ENCODE data around the gene EMILIN2.

Gene EMILIN2

GRCh38 chr18:2902327-2902726 is 55.5 kb downstream of the EMILIN2 start:
- no peak overlapping the region for H2BK5ac ChIP-seq (ENCODE audit: low read length)
- no peak overlapping the region for H2BK12ac ChIP-seq (ENCODE audit: low read length)
- no peaks in the 10 kb centered on the region for H3K36me3 ChIP-seq (replicated peaks in 1 of 2; ENCODE audit: control insufficient read depth in 2 of 2, insufficient read depth in 2 of 2, low read length in 2 of 2)
- H3K4me1 ChIP-seq (ENCODE audit: control insufficient read depth in 2 of 2, insufficient read depth in 1 of 2, low read depth in 1 of 2, low read length in 2 of 2) = peaks cover 5 to 8% of the 10 kb centered on the region in 2 donors
- H4K8ac ChIP-seq (ENCODE audit: low read depth, low read length) = no peak overlapping the region
- no peak overlapping the region for H2AFZ ChIP-seq (ENCODE audit: low read length)
- no peak overlapping the region for H3K9ac ChIP-seq (ENCODE audit: low read depth, low read length, poor library complexity)
- peaks cover 0 to 4% of the 10 kb centered on the region in 2 donors for H3K9me3 ChIP-seq (replicated peaks in 1 of 2; ENCODE audit: control insufficient read depth in 2 of 2, insufficient read depth in 1 of 2, low read depth in 1 of 2, low read length in 2 of 2)
- no CpG with 5 or more reads among the region's 7 CpGs for WGBS, 2 donors (ENCODE audit: extremely low coverage in 2 of 2, insufficient read length in 2 of 2, insufficient replicate concordance in 1 of 2)
- no peak overlapping the region for H3K4ac ChIP-seq (ENCODE audit: low read length)
- H3K4me3 ChIP-seq (ENCODE audit: low read length in 2 of 2) = no peak overlapping the region
- H3K23ac ChIP-seq (ENCODE audit: low read depth, low read length, poor library complexity) = no peak overlapping the region
- no peak overlapping the region for H2AK5ac ChIP-seq (ENCODE audit: low read depth, low read length)
- DNase-seq (ENCODE audit: low spot score) = no peak
- H3K14ac ChIP-seq (ENCODE audit: low read length) = no peak overlapping the region
- no peak overlapping the region for H3K27ac ChIP-seq (replicated peaks; ENCODE audit: low read length)
- no peak overlapping the region for H3K18ac ChIP-seq (ENCODE audit: low read length)
- no peak overlapping the region for H2BK15ac ChIP-seq (ENCODE audit: low read length)
- no peak overlapping the region for H3K4me2 ChIP-seq (ENCODE audit: insufficient read depth, low read length, poor library complexity, severe bottlenecking)
- peaks cover 0 to 23% (median 11%) of the 10 kb centered on the region in 3 experiments for H3K27me3 ChIP-seq (ENCODE audit: control insufficient read depth in 3 of 3, insufficient read depth in 3 of 3, low read depth in 1 of 3, low read length in 3 of 3)
- H2BK120ac ChIP-seq (ENCODE audit: low read depth, low read length) = no peak overlapping the region
- H4K91ac ChIP-seq (ENCODE audit: low read depth, low read length, poor library complexity) = no peak overlapping the region
- H3K79me1 ChIP-seq (ENCODE audit: low read depth, low read length) = no peaks in the 10 kb centered on the region

DNA sequence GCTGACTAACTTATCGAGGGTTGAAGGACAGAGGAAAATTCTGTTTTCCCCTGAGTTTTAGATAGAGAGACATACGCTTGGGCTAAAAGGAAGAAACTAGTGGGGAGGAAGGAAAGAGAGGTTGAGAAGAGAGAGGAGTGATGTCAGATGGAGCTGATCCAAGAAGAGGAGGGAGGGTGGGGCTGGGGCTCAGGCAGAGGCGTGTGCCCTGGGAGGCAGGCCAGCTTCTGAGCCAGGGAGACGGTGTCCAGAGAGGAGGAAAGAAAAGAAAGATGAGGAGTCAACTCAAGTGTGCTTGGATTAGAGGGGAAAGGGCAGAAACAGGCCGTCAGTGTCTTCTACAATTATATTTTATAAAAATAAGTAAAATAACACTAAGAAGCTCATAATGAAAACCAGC is 56.2 kb downstream of the EMILIN2 start:
- Histone ChIP-seq H3K79me1 (ENCODE audit: low read depth, low read length) (no peaks in the 10 kb centered on the region), H3K27ac (replicated peaks; ENCODE audit: low read length) (no peak overlapping the region), H3K23ac (ENCODE audit: low read depth, low read length, poor library complexity) (no peak overlapping the region), H3K4me1 (ENCODE audit: control insufficient read depth in 2 of 2, insufficient read depth in 1 of 2, low read depth in 1 of 2, low read length in 2 of 2) (peaks cover 3 to 6% of the 10 kb centered on the region in 2 donors), H3K4me3 (ENCODE audit: low read length in 2 of 2) (no peak overlapping the region), H3K14ac (ENCODE audit: low read length) (no peak overlapping the region), H3K18ac (ENCODE audit: low read length) (no peak overlapping the region), H3K9me3 (replicated peaks in 1 of 2; ENCODE audit: control insufficient read depth in 2 of 2, insufficient read depth in 1 of 2, low read depth in 1 of 2, low read length in 2 of 2) (peaks cover 0 to 4% of the 10 kb centered on the region in 2 donors), H3K27me3 (ENCODE audit: control insufficient read depth in 3 of 3, insufficient read depth in 3 of 3, low read depth in 1 of 3, low read length in 3 of 3) (peaks cover 0 to 28% (median 12%) of the 10 kb centered on the region in 3 experiments), H4K91ac (ENCODE audit: low read depth, low read length, poor library complexity) (no peak overlapping the region), H2BK120ac (ENCODE audit: low read depth, low read length) (no peak overlapping the region), H2AK5ac (ENCODE audit: low read depth, low read length) (no peak overlapping the region), H2BK15ac (ENCODE audit: low read length) (no peak overlapping the region), H2BK5ac (ENCODE audit: low read length) (no peak overlapping the region), H3K4ac (ENCODE audit: low read length) (no peak overlapping the region), H3K36me3 (replicated peaks in 1 of 2; ENCODE audit: control insufficient read depth in 2 of 2, insufficient read depth in 2 of 2, low read length in 2 of 2) (no peaks in the 10 kb centered on the region), H2AFZ (ENCODE audit: low read length) (no peak overlapping the region), H3K9ac (ENCODE audit: low read depth, low read length, poor library complexity) (no peak overlapping the region), H3K4me2 (ENCODE audit: insufficient read depth, low read length, poor library complexity, severe bottlenecking) (no peak overlapping the region), H2BK12ac (ENCODE audit: low read length) (no peak overlapping the region), H4K8ac (ENCODE audit: low read depth, low read length) (no peak overlapping the region)
- WGBS, 2 donors (ENCODE audit: extremely low coverage in 2 of 2, insufficient read length in 2 of 2, insufficient replicate concordance in 1 of 2) = no CpG with 5 or more reads among the region's 5 CpGs
- no peak for DNase-seq (ENCODE audit: low spot score)

- Histone ChIP-seq H3K4me2 (ENCODE audit: insufficient read depth, low read length, poor library complexity, severe bottlenecking) (peak overlapping the region; percentile 63), H2AFZ (ENCODE audit: low read length) (peak overlapping the region; percentile 38), H2AK5ac (ENCODE audit: low read depth, low read length) (peak overlapping the region; percentile 33), H3K4ac (ENCODE audit: low read length) (no peak overlapping the region), H2BK15ac (ENCODE audit: low read length) (no peak overlapping the region), H3K4me3 (ENCODE audit: low read length in 2 of 2) (peak overlapping the region in 1 of 2 donors; percentile 87), H3K79me1 (ENCODE audit: low read depth, low read length) (no peaks in the 10 kb centered on the region), H3K4me1 (ENCODE audit: control insufficient read depth in 2 of 2, insufficient read depth in 1 of 2, low read depth in 1 of 2, low read length in 2 of 2) (no peaks in the 10 kb centered on the region), H3K9me3 (replicated peaks in 1 of 2; ENCODE audit: control insufficient read depth in 2 of 2, insufficient read depth in 1 of 2, low read depth in 1 of 2, low read length in 2 of 2) (peaks cover 0 to 7% of the 10 kb centered on the region in 2 donors), H3K27me3 (ENCODE audit: control insufficient read depth in 3 of 3, insufficient read depth in 3 of 3, low read depth in 1 of 3, low read length in 3 of 3) (peaks cover 0 to 28% (median 12%) of the 10 kb centered on the region in 3 experiments), H3K23ac (ENCODE audit: low read depth, low read length, poor library complexity) (peak overlapping the region; percentile 70), H3K18ac (ENCODE audit: low read length) (peak overlapping the region; percentile 86), H3K36me3 (replicated peaks in 1 of 2; ENCODE audit: control insufficient read depth in 2 of 2, insufficient read depth in 2 of 2, low read length in 2 of 2) (peaks cover 0 to 8% of the 10 kb centered on the region in 2 donors), H2BK12ac (ENCODE audit: low read length) (no peak overlapping the region), H4K91ac (ENCODE audit: low read depth, low read length, poor library complexity) (no peak overlapping the region), H4K8ac (ENCODE audit: low read depth, low read length) (no peak overlapping the region), H3K27ac (replicated peaks; ENCODE audit: low read length) (no peak overlapping the region), H3K9ac (ENCODE audit: low read depth, low read length, poor library complexity) (peak overlapping the region; percentile 68), H2BK120ac (ENCODE audit: low read depth, low read length) (peak overlapping the region; percentile 32), H3K14ac (ENCODE audit: low read length) (peak overlapping the region; percentile 21), H2BK5ac (ENCODE audit: low read length) (no peak overlapping the region)
- no peak for DNase-seq (ENCODE audit: low spot score)
- no CpG with 5 or more reads among the region's 92 CpGs for WGBS, 2 donors (ENCODE audit: extremely low coverage in 2 of 2, insufficient read length in 2 of 2, insufficient replicate concordance in 1 of 2)
These were observed 59.3 kb downstream of the EMILIN2 start for GRCh38 chr18:2905854-2906703.

All from neuronal stem cell (in vitro differentiated cells).